Uterus (tissue), 2 donors: ENCODE data around the gene CBFA2T2.

Source experiments
- CTCF ChIP-seq, 4 experiments: fragments of 200-600 bp in 2 of 4; fragments of 450-650 bp in 2 of 4; sonication (generic) in 2 of 4; IDR thresholded peaks; one replicate each; pipeline ENCODE4 v1.5.1; 2016 to 2019; ENCODE audit warnings: antibody characterized with exemption in 4 of 4, mild to moderate bottlenecking in 2 of 4, moderate library complexity in 1 of 4
- POLR2A ChIP-seq, 2 donors: fragments of 450-650 bp; IDR thresholded peaks; one replicate each; pipeline ENCODE4 v1.6.1; 2016; ENCODE audit warnings: antibody characterized with exemption in 2 of 2, mild to moderate bottlenecking in 1 of 2, moderate library complexity in 1 of 2

DNA sequence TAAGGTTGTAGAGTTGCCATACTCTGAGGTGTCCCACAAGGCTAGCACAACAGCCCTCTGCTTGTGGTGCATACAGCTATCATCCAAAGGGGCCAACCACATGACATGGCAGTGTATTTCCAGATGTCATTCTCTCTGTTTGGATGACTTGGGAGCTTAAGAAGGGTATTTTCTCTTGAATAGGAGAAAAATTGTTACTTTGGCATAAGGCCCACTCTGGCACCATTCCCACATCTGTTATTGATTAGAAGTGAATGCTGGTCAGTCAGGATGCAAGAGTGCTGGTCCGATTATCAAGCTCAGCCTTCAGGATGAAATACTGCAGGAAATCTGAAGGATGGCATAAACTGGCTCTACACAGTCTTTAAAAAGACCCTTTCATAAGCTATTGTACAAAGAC lies 88.6 kb downstream of the CBFA2T2 start:
- TF ChIP-seq CTCF (IDR thresholded peaks at IDR 0.05) = no peak
- TF ChIP-seq POLR2A (IDR thresholded peaks at IDR 0.05) = no peak
